Cerebellar cortex (tissue), 1 donor: Measurements from ENCODE around the gene APBA2.

Experiments used
- DNase-seq: peaks from one replicate; pipeline ENCODE4 v3.0.0-alpha.2; 2015; ENCODE audit warnings: low spot score

APBA2 gene

DNA sequence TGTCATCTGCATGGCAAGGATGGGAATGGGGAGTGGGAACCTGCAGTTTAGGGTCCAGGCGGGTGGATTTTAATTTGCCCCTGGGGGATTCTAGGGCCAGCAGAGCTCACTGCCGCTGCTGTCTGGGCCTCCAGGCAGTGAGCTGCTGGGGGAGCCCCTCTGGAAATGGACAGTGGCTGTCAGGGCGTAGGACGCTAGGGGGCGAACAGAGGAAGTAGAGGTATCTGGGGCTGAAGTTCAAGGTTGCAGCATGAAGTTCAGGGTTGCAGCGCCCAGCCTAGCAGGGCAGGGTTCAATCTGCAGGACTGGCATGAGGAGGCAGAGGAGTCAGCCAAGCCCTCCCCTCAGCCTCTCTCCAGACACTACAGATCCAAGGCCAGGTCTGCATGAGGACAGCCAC is 49.5 kb downstream of the APBA2 start:
- DNase-seq, result no peak

DNA sequence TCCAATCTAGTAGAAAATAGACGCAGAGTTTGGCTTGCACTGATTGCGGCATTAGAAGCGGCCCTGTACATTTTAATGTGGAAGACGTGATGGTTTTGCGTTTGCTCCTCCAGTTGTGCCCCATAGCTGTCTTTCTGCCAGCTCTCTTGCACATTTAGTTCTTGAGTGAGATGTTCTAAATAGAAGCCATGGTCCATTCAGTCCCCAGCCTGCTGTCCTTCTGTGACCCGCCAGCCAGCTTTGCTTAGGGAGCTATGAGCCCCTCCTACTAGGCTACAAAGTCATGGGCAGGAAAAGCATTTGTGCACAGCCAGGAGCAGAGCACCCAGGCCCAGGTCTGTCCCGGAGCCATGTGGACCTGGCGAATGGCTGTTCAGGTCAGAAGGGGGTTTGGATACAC is 50.3 kb downstream of the APBA2 start:
- no peak for DNase-seq

DNA sequence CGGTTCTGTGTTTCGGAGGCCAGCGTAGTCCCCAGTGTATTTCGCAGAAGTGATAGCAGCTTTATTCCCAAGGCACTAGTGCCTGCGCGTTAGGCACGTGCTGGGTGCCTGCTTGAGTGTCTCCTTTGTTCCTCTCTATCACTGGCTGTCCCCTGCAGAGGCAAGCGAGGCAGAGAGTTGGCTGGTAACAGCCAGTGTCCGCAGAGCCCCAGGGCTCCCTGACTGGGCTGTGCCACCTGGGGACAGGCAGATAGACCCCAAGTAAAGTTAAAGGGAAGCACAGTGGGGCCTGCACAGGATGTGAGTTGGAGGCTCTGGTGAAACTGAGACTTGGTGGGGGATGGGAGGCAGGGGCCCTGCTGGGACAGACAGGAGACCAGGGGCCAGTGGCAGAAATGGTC is 50.7 kb downstream of the APBA2 start:
- no peak for DNase-seq

DNA sequence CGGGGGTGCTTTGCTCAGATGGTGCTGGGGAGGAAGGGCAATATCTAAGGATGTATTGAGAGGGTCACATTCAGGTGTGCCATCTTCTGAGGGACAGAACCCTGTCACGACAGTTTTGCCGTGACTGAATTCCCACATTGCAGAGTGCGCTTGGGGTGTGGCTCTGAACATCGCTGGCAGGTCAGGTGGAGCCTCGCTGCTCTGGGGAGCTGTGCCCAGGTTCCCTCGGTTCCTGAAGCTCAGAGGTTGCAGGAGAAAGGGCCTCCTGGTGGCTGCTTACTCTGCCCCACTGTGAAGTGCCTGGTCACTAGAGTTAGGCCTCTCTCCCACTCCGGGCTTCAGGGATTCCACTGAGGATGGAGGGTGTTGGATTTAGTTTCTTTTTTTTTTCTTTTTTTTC is 51.5 kb downstream of the APBA2 start:
- DNase-seq, result no peak

GRCh38 chr15:28942046-28942445 is 56.3 kb downstream of the APBA2 start:
- DNase-seq, result no peak

GRCh38 chr15:28942571-28942970 is 56.8 kb downstream of the APBA2 start:
- DNase-seq, result no peak

DNA sequence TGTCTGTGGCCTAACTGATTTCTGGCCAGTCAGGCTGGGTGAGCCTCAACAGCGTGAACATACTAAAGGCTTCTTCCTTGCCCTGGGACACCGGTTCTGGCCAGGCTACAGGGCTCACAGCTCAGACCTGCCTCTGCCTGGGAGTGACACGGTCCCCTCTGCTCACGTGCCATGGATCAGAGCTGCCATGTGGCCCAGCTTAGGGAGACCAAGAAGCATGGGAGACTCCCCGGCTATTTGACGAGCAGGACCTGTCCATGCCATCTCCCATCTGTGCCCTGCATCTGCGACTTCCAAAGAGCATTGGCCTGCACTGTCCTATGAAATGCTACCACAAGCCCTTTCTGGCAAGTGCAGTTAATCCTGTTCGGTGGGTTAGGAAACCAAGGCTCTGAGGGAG is 57.4 kb downstream of the APBA2 start:
- DNase-seq, result no peak

GRCh38 chr15:28943611-28944230 is 57.9 kb downstream of the APBA2 start:
- no peak for DNase-seq

DNA sequence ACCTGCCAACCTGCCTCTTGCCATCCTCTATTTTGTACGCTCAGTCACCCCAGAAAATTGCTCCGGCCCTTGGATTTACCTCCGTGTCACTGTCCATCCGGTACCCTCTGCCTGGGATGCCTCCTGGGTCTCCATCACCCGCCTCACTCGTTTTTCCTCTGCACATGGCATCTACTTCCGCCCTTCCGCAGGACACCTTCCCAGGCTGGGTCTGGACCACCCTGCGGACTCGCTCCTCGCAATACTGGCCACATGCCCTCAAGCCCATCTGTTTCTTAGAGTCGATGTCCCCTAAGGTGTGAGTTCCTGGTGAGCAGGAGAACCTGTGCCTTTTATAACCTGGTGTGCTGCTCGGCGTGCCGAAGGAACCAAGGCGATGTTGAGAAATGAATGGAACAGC is 58.5 kb downstream of the APBA2 start:
- DNase-seq, result peak; percentile 61

GRCh38 chr15:28944696-28945300 is 59.0 kb downstream of the APBA2 start:
- no peak for DNase-seq

DNA sequence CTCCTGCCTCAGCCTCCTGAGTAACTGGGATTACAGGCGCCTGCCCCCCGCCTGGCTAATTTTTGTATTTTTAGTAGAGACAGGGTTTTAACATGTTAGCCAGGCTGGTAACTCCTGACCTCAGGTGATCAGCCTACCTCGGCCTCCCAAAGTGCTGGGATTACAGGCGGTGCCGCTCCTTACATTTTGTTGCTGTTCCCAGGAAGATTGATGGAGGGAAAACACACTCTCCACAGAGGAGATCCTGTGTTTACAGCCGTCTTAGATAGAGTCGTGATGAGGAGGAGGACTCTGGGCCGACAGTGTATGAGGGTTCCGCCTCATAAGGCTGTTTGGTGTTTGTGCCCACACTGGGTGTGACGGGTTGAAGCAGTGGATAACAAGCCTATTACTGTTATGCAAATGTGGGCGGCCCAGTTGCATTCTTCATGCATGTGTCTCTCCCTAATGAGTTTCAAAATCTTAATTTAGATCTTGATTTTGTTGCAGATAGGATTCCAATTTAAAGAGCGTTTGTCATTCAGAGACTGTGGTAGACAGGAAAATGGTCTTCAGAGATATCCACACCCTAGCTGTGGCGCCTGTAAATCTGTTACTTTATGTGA is 60.0 kb downstream of the APBA2 start:
- no peak for DNase-seq

DNA sequence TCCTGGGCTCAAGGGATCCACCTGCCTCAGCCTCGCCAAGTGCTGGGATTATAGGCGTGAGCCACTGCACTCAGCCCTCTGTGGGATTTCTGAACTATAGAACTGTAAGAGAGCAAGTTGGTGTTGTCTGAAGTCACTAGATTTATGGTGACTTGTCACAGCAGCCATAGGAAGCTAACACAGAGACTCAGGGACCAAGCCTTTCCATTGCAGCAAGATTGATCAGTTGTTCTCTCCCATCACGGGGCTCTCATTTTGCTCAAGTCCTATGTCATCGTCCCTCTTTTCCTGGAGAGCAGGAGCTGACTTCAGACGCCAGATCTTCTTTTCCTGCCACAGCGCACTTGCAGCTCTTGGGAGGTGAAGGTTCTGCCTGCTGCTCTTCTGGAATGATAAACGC is 61.0 kb downstream of the APBA2 start:
- DNase-seq, result no peak

DNA sequence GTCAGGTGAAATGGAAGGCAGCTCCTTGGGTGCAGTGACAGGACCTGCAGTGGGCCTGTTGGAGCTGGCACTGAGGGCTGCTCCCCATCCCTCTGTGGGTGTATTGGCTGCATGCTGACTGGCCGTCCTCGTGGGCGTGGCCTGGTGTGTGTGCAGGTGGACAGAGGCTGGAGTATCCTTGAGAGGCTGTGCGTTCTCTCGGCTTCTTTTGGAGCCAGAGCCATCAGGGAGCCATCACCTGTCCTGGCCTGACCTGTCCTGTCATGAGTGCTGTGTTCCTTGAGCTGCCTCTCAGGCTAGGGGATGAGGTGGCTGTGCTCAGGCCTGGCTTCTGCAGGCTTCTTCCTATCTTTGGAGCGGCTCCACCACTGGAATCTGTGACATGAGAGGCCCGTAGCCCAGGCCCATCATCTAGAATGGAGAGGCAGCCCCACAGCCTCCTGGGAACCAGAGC is 61.5 kb downstream of the APBA2 start:
- DNase-seq, result peak; percentile 35

DNA sequence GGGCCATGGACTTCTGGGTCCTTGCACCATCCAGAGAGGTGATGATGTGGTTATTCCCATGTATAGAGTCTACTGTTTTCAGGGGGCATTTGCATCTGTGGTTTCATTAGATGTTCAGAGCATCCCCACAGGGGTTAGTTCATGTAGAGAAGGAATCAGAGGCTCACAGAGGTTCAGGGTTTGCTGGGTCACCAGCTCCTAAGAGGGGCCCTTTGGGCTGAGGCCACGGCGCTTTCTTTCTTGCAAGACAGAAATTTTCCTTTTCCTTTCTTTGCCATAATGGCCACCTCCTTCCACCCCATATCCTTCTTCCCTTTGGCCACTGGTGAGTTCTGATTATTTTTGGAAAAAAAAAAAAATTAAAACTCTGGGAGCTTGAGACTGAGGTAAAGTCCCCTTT is 62.3 kb downstream of the APBA2 start:
- DNase-seq, result no peak

DNA sequence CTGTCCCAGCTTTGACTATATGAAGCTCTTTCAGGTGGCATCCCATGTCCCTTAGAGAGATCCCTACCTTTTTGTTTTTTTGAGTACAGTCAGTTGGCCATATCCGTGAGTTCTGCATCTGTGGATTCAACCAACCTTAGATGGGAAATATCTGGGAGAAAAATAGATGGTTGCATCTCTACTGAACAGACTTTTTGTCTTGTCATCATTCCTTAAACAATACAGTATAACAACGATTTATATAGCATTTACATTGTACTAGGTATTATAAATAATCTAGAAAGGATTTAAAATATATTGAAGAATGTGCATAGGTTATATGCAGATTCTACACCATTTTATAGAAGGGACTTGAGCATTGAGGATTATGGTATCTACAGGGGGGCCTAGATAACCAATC is 65.1 kb downstream of the APBA2 start:
- no peak for DNase-seq

DNA sequence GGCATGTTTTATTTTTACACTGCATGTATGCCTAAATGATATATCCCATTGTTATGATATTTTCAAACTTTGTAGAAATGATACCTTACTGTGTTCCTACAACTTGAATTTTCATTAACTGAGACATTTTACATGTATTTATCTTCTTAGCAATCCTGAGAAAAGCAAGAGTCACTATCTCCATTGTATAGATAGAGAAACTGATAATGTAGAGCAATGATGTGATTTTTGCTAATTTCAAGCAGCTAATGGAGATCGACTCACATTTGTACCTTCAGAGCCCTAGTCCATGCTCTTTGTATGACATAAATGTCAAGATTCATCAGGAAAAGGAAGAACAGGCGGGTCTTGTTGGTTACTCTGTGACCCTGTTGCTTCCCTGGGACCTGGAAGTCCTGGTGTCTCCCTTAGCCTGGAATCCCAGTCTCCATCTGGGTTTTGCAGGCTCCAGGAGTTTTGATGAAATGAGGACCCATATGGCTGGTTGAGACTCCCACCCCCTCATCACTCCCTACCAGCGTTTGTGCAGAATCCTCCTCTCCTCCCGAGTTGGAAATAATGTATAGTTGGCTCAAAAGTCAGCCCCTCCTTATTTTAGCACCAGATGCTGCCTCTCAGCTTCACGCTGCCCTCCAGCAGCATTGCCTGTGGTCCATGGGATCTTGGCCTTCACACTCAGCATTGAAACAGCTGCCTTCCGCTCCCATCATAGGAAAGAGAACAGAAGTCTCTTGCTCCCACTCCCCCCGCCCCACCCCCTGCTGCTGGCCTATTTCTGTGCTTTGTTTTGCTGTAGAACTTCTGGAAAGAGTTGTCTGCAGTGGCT is 67.1 kb downstream of the APBA2 start:
- DNase-seq, result no peak

GRCh38 chr15:28953573-28954195 is 67.9 kb downstream of the APBA2 start:
- no peak for DNase-seq

GRCh38 chr15:28954466-28955159 is 68.8 kb downstream of the APBA2 start:
- no peak for DNase-seq

GRCh38 chr15:28955160-28955992 is 69.6 kb downstream of the APBA2 start:
- no peak for DNase-seq

GRCh38 chr15:28955993-28956421 is 70.2 kb downstream of the APBA2 start:
- no peak for DNase-seq

DNA sequence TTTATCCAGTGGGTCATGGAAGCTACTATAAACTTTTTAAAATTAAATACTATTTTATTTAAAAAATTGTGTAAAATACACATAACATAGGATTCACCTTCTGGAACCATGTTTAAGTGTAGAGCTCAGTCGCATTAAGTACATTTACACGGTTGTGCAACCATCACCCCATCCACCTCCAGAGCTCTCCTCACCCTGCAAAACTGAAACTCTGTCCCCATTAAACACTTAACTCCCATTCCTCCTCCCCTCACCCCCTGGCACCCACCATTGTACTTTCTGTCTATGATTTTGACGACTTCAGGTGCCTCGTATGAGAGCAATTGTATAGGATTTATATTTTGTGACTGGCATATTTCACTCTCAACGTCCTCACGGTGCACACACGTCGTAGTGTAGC is 70.7 kb downstream of the APBA2 start:
- DNase-seq, result no peak
